HPDE6-E6E7 (cell line): ENCODE results near the gene B4GALNT1.

ENCODE experiments used
- DNase-seq: peaks from one replicate; pipeline ENCODE4 v3.0.0; 2011; ENCODE audit warnings: missing footprints; ENCODE audit errors: extremely low spot score

B4GALNT1 gene

GRCh38 chr12:57586128-57586527, 46.9 kb downstream of the B4GALNT1 start:
- no peak for DNase-seq

GRCh38 chr12:57585156-57585555, 47.8 kb downstream of the B4GALNT1 start:
- DNase-seq: no peak

GRCh38 chr12:57584690-57585089, 48.3 kb downstream of the B4GALNT1 start:
- DNase-seq: no peak

GRCh38 chr12:57584050-57584449, 49.0 kb downstream of the B4GALNT1 start:
- DNase-seq: no peak

GRCh38 chr12:57583008-57583831, 49.8 kb downstream of the B4GALNT1 start:
- DNase-seq: peak; percentile 81

- no peak for DNase-seq
Measured at GRCh38 chr12:57582440-57582839, 50.6 kb downstream of the B4GALNT1 start.

GRCh38 chr12:57581802-57582201, 51.2 kb downstream of the B4GALNT1 start:
- DNase-seq: no peak

- no peak for DNase-seq
Measured at GRCh38 chr12:57580466-57580795, 52.6 kb downstream of the B4GALNT1 start.

GRCh38 chr12:57579677-57580465, 53.1 kb downstream of the B4GALNT1 start:
- DNase-seq: no peak

GRCh38 chr12:57579011-57579410, 54.0 kb downstream of the B4GALNT1 start:
- no peak for DNase-seq

- no peak for DNase-seq
Measured at GRCh38 chr12:57577981-57578758, 54.8 kb downstream of the B4GALNT1 start.

- no peak for DNase-seq
Measured at GRCh38 chr12:57576613-57577160, 56.3 kb downstream of the B4GALNT1 start.
